GM12873 (cell line): Measurements from ENCODE around the gene WFDC10A.

Experiments used
- TF ChIP-seq, protein P1 (sequence below): IDR thresholded peaks from 2 replicates; pipeline ENCODE4 v1.5.1; 2012; ENCODE audit warnings: low read depth, mild to moderate bottlenecking, moderate library complexity, low read length, control low read depth; ENCODE audit not compliant: insufficient read depth; ENCODE audit errors: missing control alignments

Gene WFDC10A

DNA sequence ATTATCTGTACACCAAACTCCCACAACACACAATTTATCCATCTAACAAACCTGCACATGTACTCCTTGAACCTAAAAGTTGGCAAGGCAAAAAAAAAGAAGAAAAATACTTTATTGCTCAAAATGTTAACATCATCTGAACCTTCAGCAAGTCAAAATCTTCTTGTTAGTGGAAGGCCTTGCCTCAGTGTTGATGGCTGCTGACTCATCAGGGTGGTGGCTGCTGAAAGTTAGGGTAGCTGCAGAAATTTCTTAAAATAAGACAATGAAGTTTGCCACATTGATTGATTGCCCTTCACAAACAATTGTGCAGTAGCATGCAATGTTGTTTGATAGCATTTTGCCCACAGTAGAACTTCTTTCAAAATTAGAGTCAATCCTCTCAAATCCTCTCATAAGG lies 43.2 kb downstream of the WFDC10A start:
- TF ChIP-seq, protein P1, sequence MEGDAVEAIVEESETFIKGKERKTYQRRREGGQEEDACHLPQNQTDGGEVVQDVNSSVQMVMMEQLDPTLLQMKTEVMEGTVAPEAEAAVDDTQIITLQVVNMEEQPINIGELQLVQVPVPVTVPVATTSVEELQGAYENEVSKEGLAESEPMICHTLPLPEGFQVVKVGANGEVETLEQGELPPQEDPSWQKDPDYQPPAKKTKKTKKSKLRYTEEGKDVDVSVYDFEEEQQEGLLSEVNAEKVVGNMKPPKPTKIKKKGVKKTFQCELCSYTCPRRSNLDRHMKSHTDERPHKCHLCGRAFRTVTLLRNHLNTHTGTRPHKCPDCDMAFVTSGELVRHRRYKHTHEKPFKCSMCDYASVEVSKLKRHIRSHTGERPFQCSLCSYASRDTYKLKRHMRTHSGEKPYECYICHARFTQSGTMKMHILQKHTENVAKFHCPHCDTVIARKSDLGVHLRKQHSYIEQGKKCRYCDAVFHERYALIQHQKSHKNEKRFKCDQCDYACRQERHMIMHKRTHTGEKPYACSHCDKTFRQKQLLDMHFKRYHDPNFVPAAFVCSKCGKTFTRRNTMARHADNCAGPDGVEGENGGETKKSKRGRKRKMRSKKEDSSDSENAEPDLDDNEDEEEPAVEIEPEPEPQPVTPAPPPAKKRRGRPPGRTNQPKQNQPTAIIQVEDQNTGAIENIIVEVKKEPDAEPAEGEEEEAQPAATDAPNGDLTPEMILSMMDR: no peak

DNA sequence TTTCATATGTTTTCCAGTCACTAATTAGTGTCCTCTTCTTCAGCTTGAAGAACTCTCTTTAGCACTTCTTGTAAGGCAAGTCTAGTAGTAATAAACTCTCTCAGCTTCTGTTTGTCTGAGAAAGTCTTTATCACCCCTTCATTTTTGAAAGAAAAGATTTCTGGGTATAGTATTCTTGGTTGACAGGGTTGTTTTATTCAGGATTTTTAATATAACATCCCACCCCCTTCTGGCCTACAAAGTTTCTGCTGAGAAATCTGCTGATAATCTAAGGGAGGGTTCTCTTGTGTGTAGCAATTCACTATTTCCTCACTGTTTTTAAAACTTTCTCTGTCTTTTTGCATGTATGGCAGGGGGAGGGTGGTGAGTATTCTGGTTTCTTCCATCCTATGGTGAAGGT lies 50.1 kb downstream of the WFDC10A start:
- TF ChIP-seq, protein P1: no peak
